HG02642 (cell line): ENCODE measurements around the gene OR11H6.
"Not testable (repeated sequence)": the region's sequence is repeated elsewhere in the genome, so short reads cannot be mapped to it uniquely, and the experiment has no call there.

Experiments used
- ATAC-seq: cut with Tn5 transposase; IDR thresholded peaks from one replicate; pipeline ENCODE4 v1.9.1; 2021; ENCODE audit warnings: mild to moderate bottlenecking; ENCODE audit not compliant: unreplicated experiment, poor library complexity

OR11H6 gene

DNA sequence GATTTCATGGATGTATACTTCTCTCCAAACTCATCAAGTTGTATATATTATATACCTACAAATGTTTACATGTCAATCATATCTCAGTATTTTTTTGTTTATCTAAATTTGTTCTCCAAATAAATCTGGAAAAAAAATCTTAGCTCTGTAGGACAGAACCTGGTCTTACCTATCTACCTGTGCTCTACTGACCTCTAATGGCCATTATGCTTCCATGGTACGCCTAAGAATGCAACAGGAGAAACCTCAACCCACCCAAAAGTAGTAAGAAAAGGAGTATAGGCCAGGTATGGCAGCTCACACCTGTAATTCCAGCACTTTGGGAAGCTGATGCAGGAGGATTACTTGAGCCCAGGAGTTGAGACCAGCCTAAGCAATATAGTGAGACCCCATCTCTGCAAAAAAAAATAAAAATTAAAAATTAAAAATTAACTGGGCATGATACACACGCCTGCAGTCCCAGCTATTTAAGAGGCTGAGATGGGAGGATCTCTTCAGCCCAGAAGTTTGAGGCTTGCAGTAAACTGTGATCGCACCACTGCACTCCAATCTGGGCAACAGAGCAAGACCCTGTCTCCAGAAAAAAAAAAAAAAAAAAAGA, 24.2 kb downstream of the OR11H6 start:
- no peak for ATAC-seq

DNA sequence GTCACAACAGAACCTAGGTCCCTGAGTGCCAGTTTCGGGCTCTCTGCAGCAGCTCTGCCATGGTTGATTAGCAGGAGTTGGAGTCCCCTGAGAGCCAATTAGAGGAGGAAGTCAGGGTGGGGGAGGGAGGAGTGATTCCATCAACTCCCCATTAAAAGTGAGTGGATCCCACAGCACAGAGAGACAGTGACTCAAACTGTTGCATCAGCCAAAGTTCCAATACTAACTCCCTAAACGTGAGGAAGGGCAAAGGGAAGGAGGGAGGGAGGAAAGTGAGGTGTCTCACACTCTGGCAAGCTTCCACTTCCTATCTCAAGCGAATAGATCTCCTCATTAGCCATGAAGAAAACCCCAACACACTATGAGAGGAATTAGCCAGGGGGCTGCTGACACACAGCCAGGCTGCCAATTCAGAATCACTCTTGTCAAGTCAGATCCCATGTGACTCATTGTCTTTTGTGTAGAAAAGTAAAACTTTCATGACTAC, 39.2 kb downstream of the OR11H6 start:
- ATAC-seq: no peak

DNA sequence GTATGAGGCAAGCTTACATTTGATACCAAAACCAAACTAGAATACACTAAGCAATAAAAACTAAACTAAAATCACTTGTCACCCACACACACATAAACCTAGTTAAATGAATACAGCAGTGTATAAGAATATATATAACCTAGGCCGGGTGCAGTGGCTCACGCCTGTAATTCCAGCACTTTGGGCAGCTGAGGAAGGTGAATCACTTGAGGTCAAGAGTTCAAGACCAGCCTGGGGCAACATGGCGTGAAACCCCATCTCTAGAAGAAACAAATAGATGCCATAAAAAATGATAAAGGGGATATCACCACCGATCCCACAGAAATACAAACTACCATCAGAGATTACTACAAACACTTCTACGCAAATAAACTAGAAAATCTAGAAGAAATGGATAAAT, 40.9 kb downstream of the OR11H6 start:
- ATAC-seq: not testable (repeated sequence)

DNA sequence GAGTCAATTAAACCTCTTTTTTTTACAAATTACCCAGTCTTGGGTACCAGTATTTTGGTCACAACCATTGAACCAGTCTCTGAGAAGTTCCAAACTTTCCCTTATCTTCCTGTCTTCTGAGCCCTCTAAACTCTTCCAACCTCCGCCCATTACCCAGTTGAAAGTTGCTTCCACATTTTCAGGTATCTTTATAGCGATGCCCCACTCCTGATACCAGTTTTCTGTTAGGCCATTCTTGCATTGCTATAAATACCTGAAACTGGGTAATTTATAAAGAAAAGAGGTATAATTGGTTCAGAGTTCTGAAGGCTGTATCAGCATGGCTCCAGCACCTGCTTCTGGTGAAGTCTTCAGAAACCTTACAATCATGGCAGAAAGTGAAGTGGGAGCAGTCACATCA, 50.6 kb downstream of the OR11H6 start:
- no peak for ATAC-seq
